Daoy (cell line): Measurements from ENCODE around the gene RGS12. TPM values are rescaled to one million over a fixed set of nuclear protein-coding genes. Genes with fewer than 3 reads are reported as not detected.

Experiments used
- DNase-seq: peaks from one replicate; pipeline ENCODE4 v3.0.0-alpha.2; 2015; ENCODE audit warnings: low read depth
- total RNA-seq: library from RNA; depleted of rRNA; stranded (reverse); fragments of >200 nt; shearing (Covaris generic); gene quantifications from 2 replicates; pipeline ENCODE4 v1.2.3, GENCODE V29; 2014; rRNA removed

Gene RGS12
- total RNA-seq = 15.1 and 38.9 TPM in 2 replicates

GRCh38 chr4:3292571-3293400, at the start of gene RGS12:
RGS12 (plus strand) TSS chr4:3293021; CDS start chr4:3316171, 23,150 bp downstream.
- peak; percentile 97 for DNase-seq

- DNase-seq = no peak
Measured at GRCh38 chr4:3243136-3243780, 49.6 kb upstream of the RGS12 start.

DNA sequence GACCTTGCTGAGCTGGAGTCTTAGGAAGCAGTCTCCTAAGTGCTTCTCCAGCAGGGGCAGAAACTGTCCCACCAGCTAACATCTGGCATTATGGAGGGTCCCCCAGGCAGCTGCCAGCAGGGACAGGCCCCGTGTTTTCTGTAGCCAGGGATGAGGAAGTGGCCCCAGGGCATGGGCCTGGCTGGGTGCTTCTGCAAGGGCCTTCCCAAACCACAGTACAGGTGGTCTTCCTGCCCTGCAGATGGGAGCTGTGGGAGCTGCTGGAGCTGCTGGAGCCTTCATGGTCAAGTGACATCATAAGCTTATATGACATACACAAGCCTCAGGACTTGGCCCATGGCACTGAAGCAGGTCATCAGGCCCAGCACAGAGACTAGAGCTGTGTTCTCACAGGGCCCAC, 48.8 kb upstream of the RGS12 start:
- DNase-seq = no peak

- no peak for DNase-seq
Measured at GRCh38 chr4:3244747-3245146, 48.1 kb upstream of the RGS12 start.

DNA sequence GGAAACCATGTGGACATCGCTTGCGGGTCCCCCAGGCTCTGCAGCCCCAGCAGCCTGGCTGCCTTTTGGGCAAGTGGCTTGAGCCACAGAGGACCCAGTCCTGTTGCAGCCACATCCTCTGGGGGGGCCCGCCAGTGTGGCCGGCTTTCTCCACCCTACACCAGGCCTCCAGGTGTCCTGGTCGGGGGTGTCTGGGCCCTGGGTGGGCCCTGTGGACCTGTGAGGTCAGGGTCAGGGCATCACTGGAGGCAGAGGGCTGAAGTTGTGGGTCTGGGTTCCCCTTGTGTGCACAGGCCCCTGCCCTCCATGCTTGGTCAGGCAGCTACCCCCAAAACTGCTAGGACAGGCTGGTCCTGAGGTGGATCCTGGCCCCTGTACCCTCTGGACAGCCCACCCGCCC, 47.1 kb upstream of the RGS12 start:
- no peak for DNase-seq

GRCh38 chr4:3246458-3247398, 46.1 kb upstream of the RGS12 start:
- no peak for DNase-seq

GRCh38 chr4:3247399-3248177, 45.2 kb upstream of the RGS12 start:
- no peak for DNase-seq

DNA sequence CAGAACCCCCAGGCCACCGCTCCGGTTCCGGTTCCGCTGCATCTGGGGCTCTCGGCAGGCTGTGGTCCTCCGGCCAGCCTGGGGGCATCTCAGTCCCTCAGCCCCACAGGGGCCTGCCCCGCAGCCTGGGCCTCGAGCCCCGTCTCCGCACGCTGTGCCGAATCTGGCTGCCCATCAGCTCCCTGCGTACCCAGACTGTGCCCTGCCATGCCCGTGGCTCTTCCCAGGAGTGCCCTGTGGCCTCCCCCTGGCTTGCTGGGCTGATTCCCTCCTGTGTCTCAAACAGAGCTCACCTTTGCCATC, 44.7 kb upstream of the RGS12 start:
- DNase-seq = no peak

DNA sequence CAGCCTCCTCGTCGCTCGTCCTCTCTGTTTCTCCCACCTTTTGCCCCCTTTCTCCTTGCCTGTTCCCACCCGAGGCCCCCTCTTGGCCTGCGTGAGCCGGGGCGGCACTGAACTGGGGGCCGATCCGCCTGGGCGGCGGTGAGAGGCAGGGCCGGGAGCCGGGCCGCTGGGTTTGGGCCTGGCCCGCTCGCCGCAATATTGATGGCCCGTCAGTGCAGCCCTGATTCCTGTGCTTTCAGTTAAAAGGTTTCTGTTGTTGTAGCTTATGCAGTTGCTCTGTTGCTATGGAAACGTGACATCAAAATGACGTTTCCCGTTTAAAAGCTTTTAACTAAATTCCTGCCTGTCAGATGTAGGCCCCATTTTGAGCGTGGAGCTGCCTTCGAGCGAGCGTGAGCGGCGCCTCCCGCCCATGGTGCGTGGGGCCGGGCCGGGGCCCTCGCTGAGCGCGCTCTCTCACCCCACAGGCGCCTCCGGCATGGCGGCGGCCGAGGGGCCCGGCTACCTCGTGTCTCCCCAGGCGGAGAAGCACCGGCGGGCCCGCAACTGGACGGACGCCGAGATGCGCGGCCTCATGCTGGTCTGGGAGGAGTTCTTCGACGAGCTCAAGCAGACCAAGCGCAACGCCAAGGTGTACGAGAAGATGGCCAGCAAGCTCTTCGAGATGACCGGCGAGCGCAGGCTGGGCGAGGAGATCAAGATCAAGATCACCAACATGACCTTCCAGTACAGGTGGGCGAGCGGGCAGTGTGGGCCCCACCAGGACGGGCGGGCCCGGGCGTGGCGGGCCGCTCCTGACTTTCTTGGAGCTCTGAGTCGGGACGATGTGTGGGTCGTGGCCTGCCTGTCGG, 43.8 kb upstream of the RGS12 start, which contains the start of gene MSANTD1:
Gene MSANTD1 (plus strand): TSS at position 349 of the 851 bp plus-strand sequence. CDS start 64 bp downstream, at position 413.
- DNase-seq = no peak

- no peak for DNase-seq
Measured at GRCh38 chr4:3249711-3250437, 42.9 kb upstream of the RGS12 start.

- DNase-seq = no peak
Measured at GRCh38 chr4:3250438-3250955, 42.3 kb upstream of the RGS12 start.

- DNase-seq = no peak
Measured at GRCh38 chr4:3250956-3251690, 41.7 kb upstream of the RGS12 start.

DNA sequence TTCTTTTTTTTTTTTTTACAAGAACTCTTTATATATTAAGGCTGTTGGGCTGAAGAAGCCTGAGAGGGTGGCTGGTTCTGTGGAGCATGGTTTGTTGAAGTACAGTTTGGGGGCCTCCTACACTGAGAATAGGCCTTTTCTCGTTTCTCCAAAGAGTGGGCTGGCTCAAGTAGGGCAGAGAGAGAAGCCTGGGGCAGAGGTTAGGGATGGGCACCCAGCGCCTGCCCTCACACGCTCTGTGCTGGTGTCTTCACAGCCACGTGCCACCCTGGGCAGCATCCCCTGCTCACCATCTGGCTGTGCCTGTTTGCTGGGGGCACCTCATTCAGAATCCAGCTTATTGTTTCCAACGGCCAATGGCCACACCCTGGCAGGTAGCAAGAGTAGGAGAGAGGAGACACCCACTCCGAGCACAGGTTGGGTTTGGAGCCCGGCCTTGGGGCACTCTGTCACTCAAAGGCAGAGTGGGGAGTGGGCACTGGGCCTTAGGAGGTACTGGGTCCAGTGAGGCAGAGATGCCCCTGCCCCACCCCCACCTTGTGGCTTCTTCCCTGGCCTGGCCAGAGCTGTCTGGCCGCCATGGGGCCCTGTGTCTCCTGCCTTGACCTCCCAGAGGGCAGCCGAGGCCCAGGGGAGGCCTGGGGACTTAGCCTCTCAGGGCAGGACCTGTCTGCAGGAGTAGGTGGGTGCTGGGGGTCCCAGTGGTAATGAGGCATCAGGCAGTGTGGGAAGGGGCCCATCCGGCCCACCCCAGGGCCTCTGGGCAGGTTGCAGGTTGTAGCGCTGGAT, 40.9 kb upstream of the RGS12 start:
- no peak for DNase-seq

GRCh38 chr4:3252480-3252828, 40.4 kb upstream of the RGS12 start:
- DNase-seq = no peak

- no peak for DNase-seq
Measured at GRCh38 chr4:3252831-3253641, 39.8 kb upstream of the RGS12 start.

DNA sequence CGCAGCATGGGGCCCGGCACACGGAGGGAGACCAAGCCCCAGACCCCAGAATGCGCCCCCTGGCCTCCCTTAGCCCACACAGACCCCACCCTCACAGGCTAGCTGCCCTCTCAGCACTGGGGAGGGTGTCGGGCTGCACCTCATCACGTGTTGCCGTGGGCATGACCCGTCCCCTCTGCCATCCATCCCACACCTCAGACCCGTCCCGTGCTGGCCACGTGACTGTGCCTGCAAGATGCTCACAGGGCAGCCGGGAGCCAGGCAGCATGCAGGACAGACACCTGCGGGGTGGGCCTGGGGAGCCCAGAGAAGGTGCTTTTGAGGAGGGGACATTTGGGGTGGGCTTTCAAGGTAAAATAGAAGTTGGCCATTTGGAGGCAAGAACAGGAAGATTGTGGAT, 39.0 kb upstream of the RGS12 start:
- DNase-seq = no peak
